ENCODE results near the gene CHCHD4.

The CHCHD4 gene

DNA sequence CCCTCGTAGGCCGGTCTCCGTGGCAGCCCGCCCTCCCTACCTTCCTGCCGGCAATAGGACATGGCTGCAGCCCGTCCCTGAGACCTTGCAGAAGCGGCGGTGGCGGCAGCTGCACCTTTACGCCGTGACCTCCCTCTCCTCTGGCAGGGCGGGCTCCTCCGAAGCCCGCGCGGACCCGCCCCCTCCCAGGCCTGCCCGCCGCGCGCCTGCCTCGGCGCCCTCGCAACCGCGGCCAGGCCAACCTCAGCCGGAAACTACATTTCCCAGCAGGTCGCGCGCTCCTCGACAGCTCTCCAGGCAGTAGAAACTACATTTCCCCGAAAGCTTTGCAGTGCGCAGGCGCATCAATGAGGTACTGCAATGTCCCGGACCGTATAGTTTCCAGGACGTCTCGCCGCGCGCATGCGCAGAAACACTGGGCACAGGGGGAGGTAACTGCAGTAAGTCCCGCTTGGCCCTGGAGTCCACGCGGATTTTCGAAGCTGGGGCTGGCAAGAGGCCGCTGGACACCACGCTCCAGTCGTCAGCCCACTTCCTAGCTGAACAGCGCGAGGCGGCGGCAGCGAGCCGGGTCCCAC is at the start of gene CHCHD4, which contains the start of gene TMEM43:
Gene CHCHD4 (minus strand): TSS at position 256 of the 578 bp plus-strand sequence. CDS start 194 bp downstream, at position 62.
Gene TMEM43 (plus strand): TSS at position 438 of the 578 bp plus-strand sequence. CDS start 142 bp downstream, outside the sequence.
- peak; percentile 84 to 94 for DNase-seq

DNA sequence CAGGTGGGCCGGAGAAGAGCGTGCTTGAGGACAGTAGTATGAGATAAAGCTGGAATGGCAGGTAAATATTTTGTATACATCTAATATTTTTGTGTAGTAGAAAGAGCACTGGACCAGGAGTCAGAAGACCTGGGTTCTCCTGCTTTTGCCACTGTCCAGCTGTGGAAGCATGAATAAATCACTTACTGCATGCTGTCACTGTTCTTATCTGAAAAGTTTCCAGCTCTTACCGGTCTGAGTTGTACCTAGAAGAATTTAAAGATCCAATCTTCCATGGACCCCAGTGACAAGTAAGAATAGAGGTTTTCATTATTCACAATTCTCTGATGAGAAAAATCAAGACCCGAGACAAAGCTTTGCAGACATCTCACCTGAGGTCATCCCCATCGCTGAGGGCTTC is 47.8 kb upstream of the CHCHD4 start:
- DNase-seq: no peak

DNA sequence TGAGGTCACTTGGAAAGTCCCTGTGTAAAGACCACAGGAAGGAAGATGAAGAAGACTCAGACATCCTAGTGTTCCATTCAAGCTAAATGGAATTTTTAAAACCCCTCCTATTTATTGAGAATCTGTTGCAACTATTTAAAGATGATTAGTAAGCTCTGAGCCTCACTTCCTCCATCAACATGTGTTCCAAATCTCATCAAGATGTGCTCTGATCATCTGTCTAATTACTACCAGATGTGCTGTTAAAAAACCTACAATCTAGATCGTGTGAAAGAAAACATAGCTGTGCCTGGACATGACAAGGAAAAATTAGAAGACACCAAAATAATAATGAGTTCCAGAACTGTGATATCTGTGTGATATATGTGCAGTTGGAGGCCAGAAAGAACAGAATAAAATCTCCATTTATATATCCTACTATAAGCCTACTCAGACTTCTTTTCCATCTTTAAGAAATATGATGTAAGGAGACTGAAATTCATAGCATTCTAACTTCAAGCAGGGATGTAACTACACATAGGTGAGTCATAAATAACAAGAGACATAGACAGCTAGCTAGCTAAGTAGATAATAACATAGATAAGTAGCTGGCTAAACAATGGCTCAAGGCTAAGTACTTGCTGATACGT is 46.0 kb upstream of the CHCHD4 start:
- no peak for DNase-seq

DNA sequence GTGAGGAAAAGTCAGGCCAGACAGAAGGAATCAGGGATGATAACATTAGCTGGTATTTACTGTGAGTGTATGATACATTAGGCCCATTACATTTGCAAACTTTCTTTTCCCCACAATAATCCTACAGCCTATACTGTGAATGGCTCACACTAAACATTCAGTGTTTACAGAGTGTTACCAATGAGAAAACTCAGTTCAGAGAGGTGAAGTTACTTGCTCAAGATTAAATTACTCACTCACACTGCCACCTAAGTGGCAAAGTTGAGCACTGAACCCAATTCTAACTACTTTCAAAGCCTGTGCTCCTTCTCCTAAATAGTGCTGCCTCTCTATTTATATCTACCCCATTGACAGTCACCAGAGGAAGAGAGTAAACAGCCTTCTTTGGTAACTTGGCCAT is 45.2 kb upstream of the CHCHD4 start:
- no peak for DNase-seq

DNA sequence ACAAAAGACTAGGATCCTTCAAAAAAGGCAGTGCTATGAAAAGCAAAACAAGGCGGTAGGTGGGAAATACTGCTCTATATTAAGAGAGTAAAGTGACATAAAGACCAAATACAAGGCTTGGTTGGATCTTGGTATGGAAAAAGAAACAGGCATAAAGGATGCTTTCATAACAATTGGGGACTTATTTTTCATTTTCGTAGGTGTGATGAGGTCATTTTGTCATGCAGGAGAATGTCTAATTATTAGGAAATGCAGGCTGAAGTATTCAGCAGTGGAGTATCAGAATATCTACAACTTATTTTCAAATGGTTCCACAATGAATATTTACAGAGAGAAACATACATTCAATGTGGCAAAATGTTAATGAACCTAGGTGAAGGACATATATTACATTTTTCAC is 44.8 kb upstream of the CHCHD4 start:
- no peak for DNase-seq

DNA sequence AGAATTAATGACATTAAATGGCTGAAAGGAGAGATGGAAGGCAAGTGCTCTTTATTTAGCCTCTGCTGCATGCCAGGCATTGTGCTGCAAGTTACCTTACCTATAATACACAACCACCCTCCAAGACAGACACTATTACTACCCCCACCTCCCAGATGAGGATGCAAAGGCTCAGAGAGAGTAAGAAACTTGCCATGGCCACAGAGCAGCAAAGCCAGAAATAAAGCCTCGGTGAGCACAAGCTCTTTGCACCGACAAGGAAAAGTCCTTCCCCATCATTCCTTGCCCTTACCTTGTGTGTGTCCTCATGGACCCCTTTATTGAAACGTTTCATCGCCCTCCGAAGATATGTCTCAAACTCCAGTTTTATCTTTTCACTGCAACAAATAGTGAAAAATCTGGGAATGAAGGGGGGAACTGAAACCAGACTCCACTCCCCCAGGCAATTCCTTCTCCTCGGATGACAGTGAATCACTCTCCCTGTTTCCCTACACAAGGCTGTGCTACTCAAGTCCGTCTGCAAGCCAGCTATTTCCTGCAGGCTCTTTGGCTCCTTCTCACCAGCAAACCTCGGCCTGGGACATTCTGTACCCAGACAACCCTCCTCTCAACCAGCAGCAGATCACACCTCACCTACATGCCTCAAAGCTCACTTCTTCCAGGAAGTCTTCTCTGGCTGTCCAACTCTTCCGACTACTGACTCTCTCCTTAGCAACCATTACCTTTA is 42.4 kb upstream of the CHCHD4 start:
- DNase-seq: no peak

DNA sequence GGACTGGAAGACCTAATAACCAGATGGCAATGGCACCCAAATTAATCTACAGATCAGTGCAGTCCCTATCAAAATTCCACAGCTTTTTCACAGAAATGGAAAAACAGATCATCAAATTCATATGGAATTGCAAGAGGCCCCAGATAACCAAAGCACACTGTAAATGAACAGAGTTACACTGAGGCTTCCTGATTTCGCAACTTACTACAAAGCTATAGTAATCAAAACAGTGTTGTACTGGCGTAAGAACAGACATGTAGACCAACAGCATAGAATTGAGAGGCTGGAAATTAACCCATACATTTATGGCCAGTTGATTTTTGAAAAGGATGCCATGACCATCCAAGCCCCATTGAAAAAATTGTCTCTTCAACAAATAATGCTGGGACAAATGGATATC is 37.5 kb upstream of the CHCHD4 start:
- no peak for DNase-seq

DNA sequence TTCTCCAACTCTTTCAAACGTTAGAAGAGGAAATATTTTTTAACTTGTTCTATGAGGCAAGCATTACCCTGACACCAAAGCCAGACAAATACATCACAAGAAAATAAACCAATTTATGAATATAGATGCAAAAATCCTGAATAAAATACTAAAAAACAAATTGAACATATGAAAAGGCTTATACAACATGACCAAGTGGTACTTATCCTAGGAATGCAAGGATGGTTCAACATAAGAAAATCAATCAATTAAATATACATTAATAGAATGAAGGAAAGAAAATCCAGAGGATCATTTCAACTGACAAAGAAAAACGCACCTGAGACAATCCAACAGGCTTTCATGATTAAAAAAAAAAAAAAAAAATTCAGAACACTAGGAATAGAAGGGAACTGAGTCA is 36.6 kb upstream of the CHCHD4 start:
- DNase-seq: no peak

DNA sequence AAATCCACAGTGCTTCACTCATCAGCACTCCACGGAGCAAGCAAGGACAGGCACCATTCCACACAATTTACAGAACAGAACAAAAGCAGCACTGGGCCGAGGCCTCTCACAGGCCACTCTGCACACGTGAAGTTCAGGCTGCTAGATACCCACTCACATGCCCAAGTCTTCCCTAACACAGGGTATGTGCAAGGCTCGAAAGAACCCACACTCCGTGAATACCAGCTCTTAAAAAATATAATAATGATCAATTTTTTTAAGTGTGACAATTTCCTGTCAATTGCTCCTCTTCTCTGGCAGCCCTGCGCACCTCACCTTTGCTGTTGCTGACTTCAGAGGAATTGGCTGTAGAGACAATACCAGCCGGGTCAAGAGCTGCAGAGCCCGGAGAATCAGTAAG is 34.8 kb upstream of the CHCHD4 start:
- DNase-seq: no peak

DNA sequence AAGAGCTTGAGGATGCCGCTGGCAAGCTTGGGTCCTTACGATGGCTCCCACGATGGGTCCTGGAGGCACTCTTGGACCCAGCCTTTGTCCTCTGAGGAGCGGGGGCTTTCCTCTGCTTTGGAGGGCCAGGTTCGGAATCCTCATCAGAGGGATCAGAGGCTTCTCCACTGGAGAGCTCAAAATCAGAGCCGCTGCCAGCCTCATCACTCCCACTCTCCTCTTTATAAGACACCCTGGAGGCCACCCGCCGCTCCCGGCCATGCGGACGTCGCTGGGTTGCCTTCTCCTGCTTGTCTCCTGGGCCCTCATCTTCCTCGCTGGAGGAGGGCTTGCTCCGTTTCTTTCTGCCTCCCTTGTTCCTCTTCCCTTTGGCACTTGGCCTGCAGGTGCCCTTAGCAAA is 33.7 kb upstream of the CHCHD4 start:
- DNase-seq: no peak

DNA sequence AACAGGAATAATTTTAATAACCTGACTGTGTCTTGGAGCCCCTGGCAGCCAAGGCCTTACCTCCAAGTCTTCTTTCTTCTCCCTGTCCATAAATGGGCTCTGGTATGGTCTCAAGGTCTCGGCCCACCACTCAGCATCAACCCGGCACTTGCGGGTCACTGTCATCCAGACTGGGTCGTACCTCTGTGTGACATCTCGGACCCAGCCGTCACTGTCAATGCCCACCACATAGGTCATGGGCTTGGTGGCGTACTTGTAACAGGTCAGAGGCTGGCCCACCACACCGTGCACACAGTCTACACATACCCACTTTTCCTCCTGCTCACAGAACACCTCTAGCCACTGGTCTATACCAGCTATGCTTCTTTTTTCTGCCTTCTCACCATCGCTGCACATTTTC is 33.3 kb upstream of the CHCHD4 start:
- DNase-seq: no peak

DNA sequence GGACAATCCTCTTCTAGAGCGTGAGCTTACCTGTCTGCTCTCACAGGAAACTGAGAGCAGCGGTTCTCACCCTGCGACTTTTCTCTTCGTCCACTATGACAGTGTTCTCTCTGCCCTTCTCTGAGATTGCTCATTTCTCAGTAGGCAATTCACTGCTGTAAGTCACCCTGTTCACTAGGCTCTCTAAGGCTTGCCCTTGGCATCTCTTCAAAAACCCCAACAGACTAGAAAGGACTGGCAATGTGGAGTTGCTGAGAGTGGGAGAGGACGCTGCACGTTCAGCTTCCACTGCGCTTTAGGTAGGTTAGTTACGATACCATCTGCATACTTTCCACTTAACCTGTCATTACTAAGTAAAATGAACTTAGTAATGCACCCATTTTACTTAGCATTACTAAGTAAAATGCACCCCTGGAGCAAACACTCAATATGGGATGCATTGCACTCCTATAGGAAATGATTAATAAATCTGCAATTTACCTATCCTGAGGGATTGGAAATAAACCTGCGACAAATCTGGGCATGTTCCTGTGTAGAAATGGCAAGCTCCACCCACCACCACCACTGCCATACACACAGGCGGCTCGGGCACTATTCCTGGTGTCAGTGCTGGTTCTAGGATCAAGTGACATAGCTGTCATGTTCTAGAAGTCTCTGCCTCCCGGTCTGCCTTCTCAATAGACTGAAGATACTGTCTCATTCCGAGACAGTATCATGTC is 32.3 kb upstream of the CHCHD4 start:
- DNase-seq: no peak

DNA sequence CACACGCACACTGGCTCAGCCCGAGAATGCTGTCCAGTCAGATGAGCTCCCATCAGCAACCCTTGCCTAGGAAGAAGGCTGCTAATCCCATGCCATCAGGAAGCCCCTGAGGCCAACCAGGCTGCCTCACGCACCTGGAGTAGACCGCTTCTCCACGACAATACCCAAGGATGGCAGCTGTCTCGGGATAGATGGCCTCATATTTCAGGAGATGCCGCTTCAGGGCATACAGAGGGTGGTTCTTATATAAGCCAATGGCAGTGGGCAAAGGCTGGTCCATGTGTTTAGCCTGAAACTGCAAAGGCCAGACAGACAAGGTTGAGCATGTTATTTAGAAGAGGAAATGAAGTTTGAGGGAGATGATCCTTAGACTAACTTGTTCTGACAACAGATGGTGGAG is 31.5 kb upstream of the CHCHD4 start:
- DNase-seq: no peak

DNA sequence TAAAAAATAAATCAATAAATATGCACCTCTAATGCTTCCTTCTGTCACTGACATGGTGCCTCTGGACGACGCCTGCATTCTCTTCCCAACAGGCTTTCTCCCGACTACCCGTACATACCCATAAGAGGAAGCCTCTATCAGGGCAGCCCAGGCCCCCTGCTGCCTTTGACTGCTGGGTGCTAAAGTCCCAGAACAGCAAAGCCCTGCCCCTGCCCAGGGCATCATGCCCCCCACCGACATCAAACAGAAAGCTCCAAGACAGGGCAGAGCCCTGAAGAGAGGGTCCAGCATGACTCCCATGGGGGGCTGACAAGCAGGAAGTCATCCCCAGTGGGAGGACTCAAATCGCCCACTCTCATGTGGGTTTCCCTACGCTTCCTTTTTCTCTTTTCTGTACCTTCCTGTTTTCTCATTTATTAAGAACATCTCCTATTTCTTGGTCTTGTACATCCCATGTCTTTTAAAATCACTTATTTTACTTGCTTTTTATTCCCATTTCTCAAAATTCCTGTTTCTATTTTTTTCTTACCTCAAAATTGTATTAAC is 30.3 kb upstream of the CHCHD4 start:
- no peak for DNase-seq

DNA sequence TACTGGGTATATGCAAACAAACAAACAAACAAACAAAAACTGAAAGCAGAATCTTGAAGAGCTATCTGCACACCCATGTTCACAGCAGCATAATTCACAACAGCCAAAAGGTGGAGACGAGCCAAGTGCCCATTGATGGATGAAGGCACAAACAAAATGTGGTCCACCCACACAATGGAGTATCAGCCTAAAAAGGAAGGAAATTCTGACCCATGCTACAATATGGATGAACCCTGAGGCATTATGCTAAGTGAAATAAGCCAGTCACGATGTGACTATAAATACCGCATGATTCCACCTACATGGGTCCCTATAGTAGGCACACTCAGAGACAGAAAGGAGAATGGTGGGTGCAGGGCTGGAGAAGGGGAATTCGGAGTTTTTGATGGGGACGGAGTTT is 29.6 kb upstream of the CHCHD4 start:
- no peak for DNase-seq

DNA sequence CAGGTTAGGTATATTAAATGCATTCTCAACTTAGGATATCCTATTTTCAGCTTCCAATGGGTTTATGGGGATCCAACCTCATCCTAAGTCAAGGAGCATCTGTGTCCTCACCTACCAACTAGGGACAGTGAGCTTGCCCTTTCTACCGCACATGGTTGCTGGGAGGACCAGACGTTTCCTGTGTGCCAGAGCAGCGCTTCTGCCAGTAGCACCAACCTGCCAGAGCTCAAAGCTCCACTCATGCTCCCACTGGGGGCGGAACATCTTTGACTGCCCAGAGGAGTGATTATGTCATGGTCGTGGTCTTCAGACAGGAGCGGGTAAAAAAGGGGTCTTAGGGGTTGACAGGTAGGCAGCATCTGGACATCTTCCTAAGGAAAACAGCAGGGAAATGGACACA is 29.0 kb upstream of the CHCHD4 start:
- DNase-seq: no peak

DNA sequence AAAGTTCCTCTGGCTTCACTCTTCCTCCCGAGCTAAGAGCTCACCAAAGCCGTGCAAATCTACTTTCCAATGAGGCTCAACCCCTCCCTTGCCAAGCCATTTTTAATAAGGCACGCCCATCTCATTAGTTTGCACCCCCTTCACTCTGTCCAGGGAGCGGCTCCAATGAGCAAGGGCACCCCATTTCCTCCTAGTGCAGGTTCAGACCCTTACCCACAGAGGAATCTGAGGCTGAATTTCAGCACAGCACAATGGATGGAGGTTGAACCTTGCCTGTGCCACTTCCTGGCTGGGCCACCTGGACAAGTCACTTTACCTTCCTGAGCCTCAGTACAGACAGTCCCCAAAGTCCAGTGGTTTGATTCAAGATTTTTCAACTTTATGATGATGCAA is 28.3 kb upstream of the CHCHD4 start:
- no peak for DNase-seq

DNA sequence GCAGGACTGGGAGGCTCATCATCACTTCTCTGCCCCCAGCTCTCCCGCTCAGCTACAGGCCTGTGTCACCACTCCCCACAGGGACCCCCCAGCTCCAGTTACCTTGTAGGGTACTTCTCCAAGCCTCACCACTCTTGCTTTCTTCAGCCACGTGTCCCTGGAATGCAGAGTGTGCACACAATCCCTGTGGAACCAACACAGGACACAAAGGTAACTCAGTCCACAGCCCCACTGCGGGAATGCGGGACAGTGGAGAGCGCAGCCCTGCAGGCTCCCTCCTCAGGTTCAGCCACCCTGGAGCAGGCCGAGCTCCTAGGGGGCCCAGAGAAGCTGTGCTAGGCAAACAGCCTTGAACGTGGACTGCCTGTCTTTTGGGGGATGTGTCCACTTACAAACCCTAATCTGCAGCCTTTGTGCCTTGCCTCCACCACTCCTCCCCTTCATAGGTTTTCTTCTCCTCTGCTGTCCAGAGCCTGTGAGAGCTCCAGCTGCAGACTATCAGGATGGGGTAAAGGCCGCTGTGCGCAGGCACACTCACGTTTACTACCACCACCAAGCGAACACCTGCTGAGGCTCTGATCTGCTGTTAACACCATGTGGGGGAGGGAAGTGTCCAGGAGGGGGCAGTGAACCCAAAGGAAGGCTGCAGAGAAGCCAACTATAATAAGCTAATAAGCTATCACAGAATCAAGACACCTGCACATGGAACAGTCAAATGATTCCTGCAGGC is 27.7 kb upstream of the CHCHD4 start:
- no peak for DNase-seq

DNA sequence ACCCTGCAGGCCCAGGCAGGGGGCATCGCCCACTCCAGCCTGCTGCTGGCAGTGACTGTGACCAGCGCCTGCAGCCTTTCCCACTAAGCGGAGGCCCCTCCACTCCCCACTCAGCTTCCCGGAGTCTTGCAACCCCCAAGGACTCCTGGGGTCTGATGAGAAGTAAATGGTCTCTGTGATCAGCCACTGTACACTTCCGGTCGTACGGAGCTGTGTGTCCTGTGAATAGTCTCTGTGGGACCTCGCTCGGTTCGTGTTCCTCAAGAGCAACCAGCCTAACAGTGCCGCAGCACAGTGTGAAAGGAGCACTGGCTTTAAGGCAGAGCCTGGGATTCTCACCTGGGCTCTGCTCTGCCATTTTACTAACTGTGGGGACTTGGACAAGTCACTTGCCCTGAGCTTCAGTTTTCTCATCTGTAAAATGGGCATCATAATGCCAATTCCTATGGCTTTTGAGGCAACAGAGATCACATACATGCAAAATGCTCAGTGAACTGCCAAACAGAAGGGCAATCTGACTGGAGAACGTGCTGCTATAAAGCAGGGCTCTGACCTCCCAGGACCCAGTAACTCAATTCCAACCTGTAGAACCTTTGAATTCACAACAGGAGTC is 26.9 kb upstream of the CHCHD4 start:
- no peak for DNase-seq

DNA sequence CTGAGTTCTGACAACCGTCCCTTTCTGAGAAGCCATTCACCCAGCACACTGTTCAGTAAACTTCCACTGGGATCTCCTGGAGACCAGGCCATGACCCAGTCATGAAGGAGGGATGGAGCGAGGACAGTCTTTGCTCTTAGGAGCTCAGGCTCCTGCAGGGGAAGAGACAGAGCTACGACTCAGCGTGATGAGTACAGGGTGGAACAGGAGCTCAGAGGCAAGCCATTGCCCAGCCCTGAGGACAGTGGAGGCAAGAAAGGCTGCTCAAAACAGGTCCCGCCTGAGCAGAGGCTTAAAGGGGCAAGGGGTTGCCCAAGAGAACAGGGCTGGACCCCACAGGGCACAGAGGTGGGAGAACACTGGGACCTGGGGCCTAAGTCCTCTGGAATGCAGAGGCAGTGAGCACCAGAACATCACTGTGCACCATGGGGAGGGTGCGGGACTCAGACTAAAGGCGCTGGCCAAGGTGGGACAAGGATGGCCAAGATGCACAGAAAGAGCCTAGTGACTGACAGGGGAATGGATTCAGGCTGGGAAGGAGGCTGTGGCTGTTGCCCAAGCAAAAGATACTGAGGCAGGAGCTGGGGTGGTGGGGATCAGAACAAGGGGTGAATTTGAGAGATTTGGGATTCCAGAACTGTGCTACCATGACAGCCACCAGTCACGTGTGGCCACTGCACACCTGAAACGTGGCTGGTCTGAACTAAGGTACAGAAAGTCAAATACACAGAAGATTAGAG is 26.0 kb upstream of the CHCHD4 start:
- DNase-seq: no peak

DNA sequence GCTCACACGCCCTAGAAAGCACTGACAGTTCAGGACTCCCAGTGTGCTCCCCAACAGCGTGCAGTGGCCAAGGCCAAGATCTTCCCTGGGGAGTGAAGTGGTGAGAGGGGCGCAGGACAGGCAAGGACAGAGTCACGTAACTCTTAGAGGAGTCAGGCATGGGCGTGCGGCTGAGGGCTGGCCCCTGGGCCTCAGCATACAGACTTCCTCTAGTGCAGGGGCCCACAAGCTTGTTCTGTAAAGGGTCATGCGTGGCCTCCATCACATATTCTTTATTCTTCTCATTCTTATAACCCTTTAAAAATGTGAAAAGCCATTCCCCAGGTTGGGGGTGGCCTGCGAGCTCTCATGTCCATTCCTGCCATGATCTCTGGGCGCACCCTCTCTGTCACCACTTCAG is 25.4 kb upstream of the CHCHD4 start:
- DNase-seq: no peak
